ENCODE results near the gene PRSS53.
"Not testable (repeated sequence)": the region's sequence is repeated elsewhere in the genome, so short reads cannot be mapped to it uniquely, and the experiment has no call there.

The PRSS53 gene

GRCh38 chr16:31117384-31118222, 28.9 kb upstream of the PRSS53 start, which contains the start of gene KAT8:
Gene KAT8 (plus strand): TSS chr16:31117664. CDS start chr16:31117682, 18 bp downstream.
- DNase-seq: peak; percentile 97

- no peak for DNase-seq
Measured at GRCh38 chr16:31114468-31114867, 25.7 kb upstream of the PRSS53 start.

- no peak for DNase-seq
Measured at GRCh38 chr16:31113121-31114120, 24.7 kb upstream of the PRSS53 start.

- DNase-seq: no peak
Measured at GRCh38 chr16:31112711-31113110, 24.0 kb upstream of the PRSS53 start.

GRCh38 chr16:31111881-31112466, 23.2 kb upstream of the PRSS53 start:
- no peak for DNase-seq

GRCh38 chr16:31110106-31111034, 21.6 kb upstream of the PRSS53 start:
- DNase-seq: no peak

- DNase-seq: no peak
Measured at GRCh38 chr16:31109622-31110021, 20.9 kb upstream of the PRSS53 start.

- DNase-seq: no peak
Measured at GRCh38 chr16:31108794-31109558, 20.2 kb upstream of the PRSS53 start.

- peak; percentile 62 for DNase-seq
Measured at GRCh38 chr16:31108035-31108793, 19.5 kb upstream of the PRSS53 start, which contains the start of gene BCKDK. Gene BCKDK (plus strand): TSS chr16:31108386. CDS start chr16:31109224, 838 bp downstream.

GRCh38 chr16:31107465-31107867, 18.7 kb upstream of the PRSS53 start:
- DNase-seq: no peak

GRCh38 chr16:31106509-31107464, 18.0 kb upstream of the PRSS53 start:
- DNase-seq: no peak

GRCh38 chr16:31105677-31106213, 17.0 kb upstream of the PRSS53 start:
- peak; percentile 76 for DNase-seq

GRCh38 chr16:31100876-31101641, 12.3 kb upstream of the PRSS53 start:
- not testable (repeated sequence) for DNase-seq

GRCh38 chr16:31099860-31100638, 11.3 kb upstream of the PRSS53 start:
- DNase-seq: no peak

- peak; percentile 95 for DNase-seq
Measured at GRCh38 chr16:31094424-31095120, 5.8 kb upstream of the PRSS53 start, which contains the start of gene VKORC1. Gene VKORC1 (minus strand): TSS chr16:31094797. CDS start chr16:31094729, 68 bp downstream.

GRCh38 chr16:31094088-31094423, 5.3 kb upstream of the PRSS53 start:
- no peak for DNase-seq
